ENCODE data around the gene PKP2. TPM values are rescaled to one million over a fixed set of nuclear protein-coding genes. Genes with fewer than 3 reads are reported as not detected.
A peak's percentile ranks its signal among the peaks of the same experiment; 100 is the strongest.

PKP2 gene
- total RNA-seq, 2 donors from 2014 or later = 28.0 to 35.2 TPM

GRCh38 chr12:32761716-32762115 lies 134.9 kb downstream of the PKP2 start:
- Histone ChIP-seq H3K4me3 (no peak overlapping the region), H3K27ac (no peak overlapping the region), H3K9me3 (no peaks in the 10 kb centered on the region), H3K27me3 (replicated peaks; ENCODE audit: insufficient read depth) (no peaks in the 10 kb centered on the region), H3K4me1 (replicated peaks) (no peaks in the 10 kb centered on the region), H3K36me3 (no peaks in the 10 kb centered on the region)
- DNase-seq (ENCODE audit: low spot score) = no peak
- TF ChIP-seq POLR2AphosphoS5 (IDR thresholded peaks at IDR 0.05) (no peak), CTCF (IDR thresholded peaks at IDR 0.05) (no peak)
- intact Hi-C loops (cut with DNase I) = no loop called here
- WGBS = 56% methylated on average over 1 of the region's 1 CpG

GRCh38 chr12:32757157-32757556 lies 139.4 kb downstream of the PKP2 start:
- H3K36me3 ChIP-seq = no peaks in the 10 kb centered on the region
- TF ChIP-seq POLR2AphosphoS5 (IDR thresholded peaks at IDR 0.05) (no peak), POLR2A (IDR thresholded peaks at IDR 0.05) (no peak), CTCF (IDR thresholded peaks at IDR 0.05) (no peak)
- peaks cover 6% of the 10 kb centered on the region for H3K4me1 ChIP-seq (replicated peaks)
- 100% methylated on average over 3 of the region's 3 CpGs for WGBS
- H3K9me3 ChIP-seq = no peaks in the 10 kb centered on the region
- no peaks in the 10 kb centered on the region for H3K27me3 ChIP-seq (replicated peaks; ENCODE audit: insufficient read depth)
- H3K4me3 ChIP-seq = no peak overlapping the region
- H3K27ac ChIP-seq = no peak overlapping the region
- intact Hi-C loops (cut with DNase I) = loop anchor here (2.0 to 5.0 kb wide), 3 partner anchors 162 to 1460 kb away; partner anchors contain the start of gene ALG10
- no peak for DNase-seq (ENCODE audit: low spot score)

GRCh38 chr12:32756476-32757066 lies 140.0 kb downstream of the PKP2 start:
- Histone ChIP-seq H3K36me3 (no peaks in the 10 kb centered on the region), H3K4me1 (replicated peaks) (peaks cover 6% of the 10 kb centered on the region), H3K27ac (peak overlapping the region; percentile 91 to 92), H3K4me3 (peak overlapping the region; percentile 87 to 88), H3K27me3 (replicated peaks; ENCODE audit: insufficient read depth) (no peaks in the 10 kb centered on the region), H3K9me3 (no peaks in the 10 kb centered on the region)
- DNase-seq (ENCODE audit: low spot score) = no peak
- 20% methylated on average over 8 of the region's 8 CpGs for WGBS
- intact Hi-C loops (cut with DNase I) = loop anchor here (2.0 to 5.0 kb wide), 3 partner anchors 162 to 1461 kb away; partner anchors contain the start of gene ALG10
- TF ChIP-seq CTCF (IDR thresholded peaks at IDR 0.05) (peak in 1 of 4 experiments; percentile 8), POLR2AphosphoS5 (IDR thresholded peaks at IDR 0.05) (no peak)

GRCh38 chr12:32755654-32756475 lies 140.7 kb downstream of the PKP2 start, which contains the start of gene YARS2:
TSS of gene YARS2 (minus strand) at chr12:32755897. CDS start at chr12:32755874, 23 bp downstream.
- peak within 1 kb of the TSS; percentile 87 to 88 for H3K4me3 ChIP-seq
- intact Hi-C loops (cut with DNase I) = loop anchor here (2.0 to 5.0 kb wide), 3 partner anchors 163 to 1461 kb away; partner anchors contain the start of gene ALG10
- TF ChIP-seq CTCF (IDR thresholded peaks at IDR 0.05) = peak; percentile 52 to 91 (median 83)
- peak; percentile 94 for TF ChIP-seq POLR2AphosphoS5 (IDR thresholded peaks at IDR 0.05)
- peak; percentile 65 for TF ChIP-seq POLR2A (IDR thresholded peaks at IDR 0.05)
- H3K4me1 ChIP-seq (replicated peaks) = peaks cover 6% of the 10 kb centered on the region
- H3K27me3 ChIP-seq (replicated peaks; ENCODE audit: insufficient read depth) = no peaks in the 10 kb centered on the region
- no peaks in the 10 kb centered on the region for H3K9me3 ChIP-seq
- H3K36me3 ChIP-seq = no peaks in the 10 kb centered on the region
- H3K27ac ChIP-seq = peak within 1 kb of the TSS; percentile 91 to 92
- peak; percentile 96 for DNase-seq (ENCODE audit: low spot score)
- under 1% methylated on average over 39 of the region's 39 CpGs for WGBS

Measured in prostate gland (tissue), 2 donors.